Stimulated activated CD4-positive, alpha-beta T cell treated with anti-CD3 and anti-CD28 coated beads, Interleukin-2, amount 100 ng/mL, for 48 hours (primary cell): ENCODE data around the gene CTIF.

Source experiments
- DNase-seq, 2 donors: peaks; one replicate each; pipeline ENCODE4 v3.0.0-alpha.2; 2020

CTIF gene

DNA sequence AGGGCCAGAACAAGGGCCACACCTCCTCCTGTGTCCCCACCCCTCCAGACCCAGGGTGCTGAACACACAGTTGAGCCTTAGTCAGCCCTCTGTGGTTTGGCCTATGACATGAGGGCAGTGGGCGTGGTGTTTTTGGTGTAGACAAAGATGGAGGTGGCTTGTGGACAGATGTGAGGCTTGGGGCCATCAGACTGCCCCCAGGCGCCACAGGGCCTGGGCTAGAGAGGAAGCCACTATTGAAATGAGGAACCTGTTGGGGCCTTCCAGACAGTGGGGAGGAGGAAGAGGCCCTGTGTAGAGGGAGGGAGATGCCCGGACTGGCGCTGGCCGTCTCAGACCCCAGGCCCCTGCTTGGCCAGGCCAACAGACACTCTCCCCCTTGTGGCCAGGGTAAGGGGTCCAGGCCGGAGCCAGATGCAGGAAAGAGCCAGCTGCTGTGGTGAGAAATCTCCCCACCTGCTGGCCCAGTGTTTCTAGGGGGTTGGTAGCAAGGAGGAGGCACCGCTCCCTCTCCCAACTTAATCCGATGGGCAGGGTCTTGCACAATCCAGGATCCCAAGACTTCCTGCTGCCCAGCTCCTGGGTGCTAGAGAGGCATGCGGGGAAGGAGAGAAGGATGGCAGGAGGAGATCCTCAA, 358.2 kb downstream of the CTIF start:
- DNase-seq = no peak

GRCh38 chr18:48897531-48897930, 358.7 kb downstream of the CTIF start:
- DNase-seq = no peak

DNA sequence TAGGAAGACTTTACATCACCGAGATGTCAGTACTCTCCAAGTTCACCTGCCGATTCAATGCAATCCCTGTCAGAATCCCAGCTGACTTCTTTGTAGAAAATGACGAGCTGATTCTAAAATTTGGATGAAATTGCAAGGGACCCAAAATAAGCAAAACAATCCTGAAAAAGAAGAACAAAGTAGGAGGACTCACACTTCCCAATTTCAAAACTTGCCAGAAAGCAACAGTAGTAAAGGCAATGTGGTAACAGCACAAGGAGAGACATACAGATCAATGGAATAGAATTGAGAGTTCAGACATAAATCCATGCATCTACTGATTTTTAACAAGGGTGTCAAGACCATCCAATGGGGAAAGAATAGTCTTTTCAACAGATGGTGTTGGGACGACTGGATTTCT, 359.7 kb downstream of the CTIF start:
- no peak for DNase-seq

DNA sequence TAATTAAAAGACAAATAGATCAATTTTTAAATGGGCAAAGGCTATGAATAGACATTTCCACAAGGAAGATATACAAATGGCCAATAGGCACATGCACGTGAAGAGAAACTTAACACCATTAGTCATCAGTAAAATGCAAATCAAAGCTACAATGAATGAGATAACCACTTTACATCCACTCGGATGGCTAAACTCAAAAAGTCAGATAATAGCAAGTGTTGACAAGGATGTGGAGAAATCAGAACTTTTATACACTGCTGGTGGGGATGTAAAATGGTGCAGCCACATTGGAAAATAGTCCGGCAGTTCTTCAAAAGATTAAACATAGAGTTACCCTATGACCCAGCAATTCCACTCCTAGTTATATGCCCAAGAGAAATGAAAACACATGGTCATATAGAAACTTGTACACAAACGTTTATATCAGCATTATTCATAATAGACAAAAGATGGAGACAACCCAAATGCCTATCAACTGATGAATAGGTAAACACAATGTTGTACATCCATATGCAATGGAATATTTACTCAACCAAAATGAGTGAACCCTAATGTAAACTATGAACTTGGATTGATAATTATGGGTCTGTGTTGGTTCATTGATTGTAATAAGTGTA, 360.8 kb downstream of the CTIF start:
- no peak for DNase-seq

DNA sequence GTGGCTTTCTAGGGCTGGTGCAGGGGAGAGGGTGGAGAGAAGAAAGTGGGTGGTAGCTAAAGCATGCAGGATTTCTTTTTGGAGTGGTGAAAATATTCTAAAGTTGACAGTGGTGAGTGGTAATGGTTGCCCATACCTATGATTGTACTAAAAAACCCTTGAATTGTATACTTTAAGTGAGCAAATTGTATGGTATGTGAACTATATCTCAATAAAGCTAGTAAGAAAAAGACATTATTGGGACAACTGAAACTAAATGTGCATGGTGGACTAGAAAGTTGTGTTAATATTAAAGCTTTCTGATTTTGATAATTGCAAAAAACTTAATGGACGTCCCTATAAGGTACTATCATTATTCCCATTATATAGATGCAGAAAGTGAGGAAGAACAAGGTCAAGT, 361.6 kb downstream of the CTIF start:
- no peak for DNase-seq

- no peak for DNase-seq
These were observed 362.6 kb downstream of the CTIF start for GRCh38 chr18:48901145-48902022.

DNA sequence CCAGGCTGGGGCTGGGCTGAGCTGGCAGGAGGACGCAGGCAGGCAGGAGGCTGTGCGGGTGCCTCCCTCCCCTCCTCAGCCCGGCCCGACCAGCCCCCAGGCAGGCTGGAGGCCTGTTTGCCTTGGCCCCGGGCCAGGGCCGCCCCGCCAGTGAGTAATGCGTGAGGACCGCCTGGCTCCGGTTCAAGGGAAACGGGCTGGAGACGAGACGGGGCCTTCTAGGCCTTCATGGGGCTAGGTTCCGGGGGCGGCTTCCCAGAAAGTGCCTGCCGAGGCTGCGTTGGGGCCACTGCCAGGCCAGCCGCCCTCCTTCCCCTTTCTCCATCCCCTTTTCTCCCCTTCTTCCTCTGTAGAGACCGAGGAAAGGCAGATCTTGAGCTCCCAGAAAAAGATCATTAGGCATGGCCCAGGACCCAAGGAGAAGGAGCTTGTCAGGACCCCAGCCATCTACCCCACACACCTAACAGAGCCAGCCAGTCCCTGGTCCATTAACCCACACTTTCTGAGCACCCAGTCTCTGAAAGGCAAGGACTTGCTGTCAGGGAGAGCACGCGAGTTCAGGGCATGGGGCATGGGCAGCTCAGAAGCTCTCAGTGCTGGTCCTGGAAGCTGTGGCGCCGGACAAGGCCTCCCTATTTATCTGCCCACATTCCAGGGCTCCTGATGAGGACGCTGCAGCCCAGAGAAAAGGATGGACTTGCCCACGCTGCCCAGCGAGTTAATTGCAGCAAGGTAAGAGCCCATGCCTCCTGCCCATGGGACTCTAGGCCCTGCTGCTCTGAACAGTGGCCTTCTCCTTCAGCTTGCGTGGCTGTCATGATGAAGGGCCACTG, 363.4 kb downstream of the CTIF start:
- no peak for DNase-seq

GRCh38 chr18:48902856-48903601, 364.2 kb downstream of the CTIF start:
- no peak for DNase-seq

- DNase-seq = no peak
These were observed 365.3 kb downstream of the CTIF start for GRCh38 chr18:48904091-48904490.

- DNase-seq = no peak
These were observed 366.1 kb downstream of the CTIF start for GRCh38 chr18:48904847-48905394.

DNA sequence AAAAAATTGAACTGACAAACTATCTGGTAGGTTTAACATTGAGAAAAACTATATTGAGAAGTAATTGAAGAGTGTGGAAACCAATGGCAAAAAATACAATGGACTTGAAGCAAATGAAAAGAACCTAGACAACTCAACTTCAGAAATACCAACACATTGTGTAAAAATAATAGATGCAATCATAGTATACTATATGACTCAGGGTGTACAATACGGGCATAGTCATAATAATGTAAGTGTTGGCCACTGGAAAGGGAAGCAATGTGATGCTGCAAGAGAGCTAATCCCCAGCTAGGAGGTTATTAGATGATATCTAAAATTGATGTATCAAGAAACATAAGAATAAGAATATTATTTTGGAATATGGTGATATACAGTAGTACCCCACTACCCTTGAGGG, 366.7 kb downstream of the CTIF start:
- no peak for DNase-seq

- no peak for DNase-seq
These were observed 370.1 kb downstream of the CTIF start for GRCh38 chr18:48908916-48909315.

GRCh38 chr18:48909721-48910120, 370.9 kb downstream of the CTIF start:
- no peak for DNase-seq

- no peak for DNase-seq
These were observed 372.2 kb downstream of the CTIF start for GRCh38 chr18:48910972-48911545.
